Ishikawa (cell line): ENCODE measurements around the gene FAM171A1.

ENCODE experiments used
- CREB1 ChIP-seq: IDR thresholded peaks from 2 replicates; pipeline ENCODE4 v1.6.1; 2012; ENCODE audit warnings: low read depth
- EP300 ChIP-seq: IDR thresholded peaks from 2 replicates; pipeline ENCODE4 v1.6.1; 2012; ENCODE audit warnings: borderline replicate concordance
- RAD21 ChIP-seq: IDR thresholded peaks from 2 replicates; pipeline ENCODE4 v1.6.1; 2012; ENCODE audit warnings: low read depth
- YY1 ChIP-seq: IDR thresholded peaks from 2 replicates; pipeline ENCODE4 v1.6.1; 2012; ENCODE audit warnings: low read depth

DNA sequence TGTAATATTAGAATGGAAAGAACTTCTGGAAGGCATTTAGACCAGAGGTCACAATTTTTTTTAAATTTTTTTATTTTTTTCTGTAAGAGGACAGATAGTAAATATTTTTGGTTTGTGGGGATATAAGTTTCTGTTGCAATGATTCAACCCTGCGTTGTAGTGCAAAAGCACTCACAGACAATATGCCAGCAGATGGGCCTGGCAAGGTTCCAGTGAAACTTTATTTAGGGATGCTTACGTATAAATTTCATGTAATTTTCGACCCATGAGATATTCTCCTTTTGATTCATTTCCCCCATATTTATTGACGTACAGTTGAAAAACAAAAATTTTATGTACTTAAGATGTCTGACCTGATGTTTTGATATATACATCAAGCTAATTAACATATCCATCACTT lies 129.8 kb downstream of the FAM171A1 start:
- no peak for TF ChIP-seq EP300
- no peak for TF ChIP-seq CREB1
- TF ChIP-seq YY1 = no peak
- TF ChIP-seq RAD21 = no peak
